ENCODE data around the gene EHD4. TPM values are rescaled to one million over a fixed set of nuclear protein-coding genes. Genes with fewer than 3 reads are reported as not detected.

The EHD4 gene
- 10 to 100 TPM; 30.3 to 40.0 TPM for total RNA-seq

DNA sequence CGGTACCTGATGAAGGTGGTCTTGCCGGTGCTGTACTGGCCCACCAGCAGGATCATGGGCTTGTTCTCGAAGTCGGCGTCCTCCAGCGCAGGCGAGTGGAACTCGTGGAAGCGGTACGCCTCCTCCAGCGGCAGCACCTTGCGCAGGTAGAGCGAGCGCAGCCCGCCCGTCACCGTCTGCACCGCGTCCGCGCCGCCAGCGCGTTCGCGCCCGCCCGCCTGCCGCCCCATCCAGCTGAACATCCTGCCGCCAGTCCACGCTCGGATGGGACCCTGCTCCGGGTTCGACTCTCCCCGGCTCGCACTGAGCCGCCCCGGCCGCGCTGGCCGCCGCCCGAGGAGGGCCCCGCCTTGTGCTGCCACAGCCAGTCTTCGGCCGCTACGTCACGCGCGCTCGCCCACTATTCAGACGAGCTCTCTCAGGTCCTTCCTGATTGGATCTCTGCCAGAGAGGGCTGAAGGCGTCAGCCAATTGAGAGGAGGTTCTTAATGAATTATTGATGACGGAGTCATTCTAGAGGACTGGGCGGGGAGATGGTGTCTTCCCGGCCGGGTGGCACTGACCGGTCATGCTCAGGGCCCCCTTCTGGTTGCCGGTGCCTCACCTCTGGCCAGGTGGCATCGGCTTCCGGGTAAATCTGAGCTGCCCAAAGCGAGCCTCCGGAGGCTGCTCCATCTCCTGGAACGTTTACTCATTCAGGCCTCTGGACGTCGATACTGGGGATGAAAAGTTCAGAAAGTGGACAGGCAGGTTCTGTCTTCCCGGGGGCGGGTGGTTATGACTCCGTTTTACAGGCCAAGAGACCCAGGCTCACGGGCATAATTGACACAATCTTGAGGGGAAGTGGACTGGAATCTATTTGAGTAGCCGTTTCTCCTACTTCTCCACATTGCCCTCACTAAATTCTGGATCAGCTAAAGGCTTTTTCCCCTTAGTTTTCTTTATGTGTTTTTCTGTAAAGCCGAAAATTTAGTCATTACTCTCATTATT is at the start of gene EHD4:
Gene EHD4, minus strand, starts transcription at position 305 of the 990 bp plus-strand sequence. Its CDS starts 63 bp downstream, at position 242.
- Histone ChIP-seq H3K4me1 (no peaks in the 10 kb centered on the region), H3K36me3 (no peaks in the 10 kb centered on the region), H3K27ac (peak within 1 kb of the TSS; percentile 85), H3K27me3 (no peaks in the 10 kb centered on the region), H3K4me3 (peak within 1 kb of the TSS; percentile 93), H3K9me3 (no peaks in the 10 kb centered on the region), H3K9ac (ENCODE audit: low read depth in 2 of 2, low read length in 2 of 2) (peak within 1 kb of the TSS; percentile 95 to 99)
- peak; percentile 99 for DNase-seq
- intact Hi-C loops (cut with DNase I) = no loop called here
- TF ChIP-seq, protein P1, sequence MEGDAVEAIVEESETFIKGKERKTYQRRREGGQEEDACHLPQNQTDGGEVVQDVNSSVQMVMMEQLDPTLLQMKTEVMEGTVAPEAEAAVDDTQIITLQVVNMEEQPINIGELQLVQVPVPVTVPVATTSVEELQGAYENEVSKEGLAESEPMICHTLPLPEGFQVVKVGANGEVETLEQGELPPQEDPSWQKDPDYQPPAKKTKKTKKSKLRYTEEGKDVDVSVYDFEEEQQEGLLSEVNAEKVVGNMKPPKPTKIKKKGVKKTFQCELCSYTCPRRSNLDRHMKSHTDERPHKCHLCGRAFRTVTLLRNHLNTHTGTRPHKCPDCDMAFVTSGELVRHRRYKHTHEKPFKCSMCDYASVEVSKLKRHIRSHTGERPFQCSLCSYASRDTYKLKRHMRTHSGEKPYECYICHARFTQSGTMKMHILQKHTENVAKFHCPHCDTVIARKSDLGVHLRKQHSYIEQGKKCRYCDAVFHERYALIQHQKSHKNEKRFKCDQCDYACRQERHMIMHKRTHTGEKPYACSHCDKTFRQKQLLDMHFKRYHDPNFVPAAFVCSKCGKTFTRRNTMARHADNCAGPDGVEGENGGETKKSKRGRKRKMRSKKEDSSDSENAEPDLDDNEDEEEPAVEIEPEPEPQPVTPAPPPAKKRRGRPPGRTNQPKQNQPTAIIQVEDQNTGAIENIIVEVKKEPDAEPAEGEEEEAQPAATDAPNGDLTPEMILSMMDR (IDR thresholded peaks at IDR 0.05) = no peak

DNA sequence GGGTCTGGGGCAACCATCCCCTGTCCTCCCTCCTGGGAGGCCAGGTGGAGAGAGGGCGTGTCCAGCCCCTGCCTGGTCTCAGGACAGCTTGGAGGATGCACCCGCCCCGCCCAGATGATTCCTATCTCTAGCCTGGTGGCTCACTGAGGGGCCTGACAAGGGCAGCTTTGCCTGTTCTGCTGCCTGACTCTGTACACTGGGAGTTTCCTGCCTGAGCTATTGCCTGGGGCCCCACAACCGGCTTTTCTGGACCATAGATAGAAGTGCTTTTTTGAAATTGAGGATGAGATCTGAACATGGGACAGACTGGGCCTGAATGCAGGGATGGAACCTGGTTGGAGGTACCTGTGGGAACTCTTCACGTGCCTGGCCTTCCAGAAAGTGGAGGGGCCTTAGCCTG is 49.2 kb upstream of the EHD4 start:
- H3K27me3 ChIP-seq = no peaks in the 10 kb centered on the region
- TF ChIP-seq, protein P1 (IDR thresholded peaks at IDR 0.05) = no peak
- H3K4me1 ChIP-seq = no peaks in the 10 kb centered on the region
- no peak overlapping the region for H3K9ac ChIP-seq (ENCODE audit: low read depth in 2 of 2, low read length in 2 of 2)
- intact Hi-C loops (cut with DNase I) = no loop called here
- DNase-seq = no peak
- no peaks in the 10 kb centered on the region for H3K36me3 ChIP-seq
- no peaks in the 10 kb centered on the region for H3K9me3 ChIP-seq
- H3K4me3 ChIP-seq = no peak overlapping the region
- no peak overlapping the region for H3K27ac ChIP-seq

DNA sequence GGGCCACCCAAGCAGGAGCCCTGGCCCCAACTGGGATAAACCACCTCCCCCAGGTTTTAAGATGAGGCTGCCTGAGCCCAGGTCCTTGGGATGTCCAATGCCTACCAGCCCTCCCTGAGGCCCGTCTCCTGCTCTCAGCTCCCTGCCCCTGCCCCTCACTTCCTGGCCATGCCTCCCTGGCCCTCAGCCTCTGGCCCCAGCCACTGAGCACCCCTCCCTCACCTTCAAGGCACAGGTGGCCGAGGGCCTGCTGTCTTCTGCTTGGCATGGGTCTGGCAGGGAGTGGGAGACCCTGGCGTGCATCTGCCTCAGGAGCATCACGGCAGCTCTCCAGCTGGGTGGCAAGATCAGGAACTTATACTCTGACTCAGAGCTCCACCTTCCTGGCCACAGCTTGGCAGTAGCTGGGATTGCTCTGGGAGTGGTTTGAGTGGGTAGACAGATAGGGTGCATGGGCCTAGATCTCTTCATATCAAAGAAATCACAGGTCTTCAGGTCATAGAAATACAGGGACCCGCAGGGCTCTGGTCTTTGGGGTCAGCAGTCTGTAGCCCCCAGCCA is 48.4 kb upstream of the EHD4 start, which contains the start of gene PLA2G4E:
Gene PLA2G4E, minus strand, starts transcription at position 330 of the 561 bp plus-strand sequence. Its CDS starts 12 bp downstream, at position 318.
- Histone ChIP-seq H3K4me1 (no peaks in the 10 kb centered on the region), H3K9me3 (no peaks in the 10 kb centered on the region), H3K27me3 (no peaks in the 10 kb centered on the region), H3K27ac (no peak within 1 kb of the TSS), H3K36me3 (no peaks in the 10 kb centered on the region), H3K9ac (ENCODE audit: low read depth in 2 of 2, low read length in 2 of 2) (no peak within 1 kb of the TSS), H3K4me3 (no peak within 1 kb of the TSS)
- no peak for DNase-seq
- TF ChIP-seq, protein P1 (IDR thresholded peaks at IDR 0.05) = no peak
- intact Hi-C loops (cut with DNase I) = no loop called here

- H3K9me3 ChIP-seq = no peaks in the 10 kb centered on the region
- DNase-seq = no peak
- H3K27ac ChIP-seq = no peak overlapping the region
- H3K9ac ChIP-seq (ENCODE audit: low read depth in 2 of 2, low read length in 2 of 2) = no peak overlapping the region
- no peak overlapping the region for H3K4me3 ChIP-seq
- TF ChIP-seq, protein P1 (IDR thresholded peaks at IDR 0.05) = no peak
- H3K4me1 ChIP-seq = no peaks in the 10 kb centered on the region
- H3K27me3 ChIP-seq = no peaks in the 10 kb centered on the region
- H3K36me3 ChIP-seq = no peaks in the 10 kb centered on the region
- intact Hi-C loops (cut with DNase I) = no loop called here
These were observed 46.2 kb upstream of the EHD4 start for GRCh38 chr15:42018306-42019224.

GRCh38 chr15:42016971-42017370 is 44.6 kb upstream of the EHD4 start:
- intact Hi-C loops (cut with DNase I) = no loop called here
- Histone ChIP-seq H3K27ac (no peak overlapping the region), H3K27me3 (no peaks in the 10 kb centered on the region), H3K9me3 (no peaks in the 10 kb centered on the region), H3K4me3 (no peak overlapping the region), H3K9ac (ENCODE audit: low read depth in 2 of 2, low read length in 2 of 2) (no peak overlapping the region), H3K36me3 (no peaks in the 10 kb centered on the region), H3K4me1 (no peaks in the 10 kb centered on the region)
- TF ChIP-seq, protein P1 (IDR thresholded peaks at IDR 0.05) = no peak
- DNase-seq = no peak
